Posterior cingulate gyrus (tissue), 11 donors: ENCODE data around the gene SLC35F6.
A peak's percentile ranks its signal among the peaks of the same experiment; 100 is the strongest.

Experiments
- DNase-seq, 10 donors: peaks; one replicate each; pipeline versions ENCODE4 v3.0.0 to v3.0.0-alpha.2; 2020 to 2021; ENCODE audit warnings: mixed read lengths in 3 of 10
- intact Hi-C: fragments of 100-400 bp; cut with DNase I; formaldehyde crosslinking; loops from one replicate; pipeline ENCODE4 v1.15.1; 2023

SLC35F6 gene, protein sequence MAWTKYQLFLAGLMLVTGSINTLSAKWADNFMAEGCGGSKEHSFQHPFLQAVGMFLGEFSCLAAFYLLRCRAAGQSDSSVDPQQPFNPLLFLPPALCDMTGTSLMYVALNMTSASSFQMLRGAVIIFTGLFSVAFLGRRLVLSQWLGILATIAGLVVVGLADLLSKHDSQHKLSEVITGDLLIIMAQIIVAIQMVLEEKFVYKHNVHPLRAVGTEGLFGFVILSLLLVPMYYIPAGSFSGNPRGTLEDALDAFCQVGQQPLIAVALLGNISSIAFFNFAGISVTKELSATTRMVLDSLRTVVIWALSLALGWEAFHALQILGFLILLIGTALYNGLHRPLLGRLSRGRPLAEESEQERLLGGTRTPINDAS

GRCh38 chr2:26764078-26764887 is at the start of gene SLC35F6:
TSS of gene SLC35F6 (plus strand) at chr2:26764284. CDS start at chr2:26764350, 66 bp downstream.
- peak; percentile 72 to 98 (median 84) for DNase-seq
- intact Hi-C loops, result loop anchor here (10.0 kb wide), 1 partner anchor 181 kb away; no protein-coding TSS in a partner anchor

DNA sequence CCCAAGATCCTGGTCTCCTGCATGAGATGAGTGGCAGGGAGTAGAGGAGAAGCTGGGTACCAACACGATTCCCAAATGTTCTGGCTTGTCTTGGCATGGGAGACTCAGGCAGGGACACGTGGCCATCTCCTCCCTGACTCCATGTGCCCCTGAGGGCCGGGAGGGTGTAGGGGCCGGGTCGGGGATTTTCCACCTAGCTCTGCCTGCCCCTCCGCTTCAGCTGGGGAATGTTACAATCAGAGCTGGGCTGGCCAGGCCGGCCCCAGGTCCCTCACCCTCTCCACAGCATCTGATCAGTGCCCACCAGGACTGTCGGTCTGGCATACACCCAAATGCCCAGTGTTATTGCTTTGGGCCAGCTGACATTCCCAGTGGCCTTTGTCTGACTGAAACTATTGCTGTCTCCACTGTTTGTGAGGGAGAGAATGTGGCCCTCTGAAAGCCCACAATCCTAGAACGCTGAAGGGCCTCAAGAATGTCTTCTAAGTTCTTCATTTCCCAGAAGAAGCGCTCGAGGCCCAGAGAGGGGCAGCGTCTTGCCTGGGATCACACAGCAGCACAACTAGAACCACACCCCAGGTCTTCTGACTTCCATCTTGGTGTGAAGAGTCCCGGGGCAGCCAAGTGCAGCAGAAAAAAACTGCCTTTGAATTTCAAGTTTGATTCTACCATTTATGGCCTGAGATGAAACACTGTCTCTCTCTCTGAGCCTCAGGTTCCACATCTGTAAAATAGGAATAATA is 48.4 kb upstream of the SLC35F6 start:
- peak in 1 of 10 donors; percentile 15 for DNase-seq
- intact Hi-C loops, result no loop called here

GRCh38 chr2:26716340-26716739 is 47.7 kb upstream of the SLC35F6 start:
- DNase-seq, result no peak
- intact Hi-C loops, result no loop called here

DNA sequence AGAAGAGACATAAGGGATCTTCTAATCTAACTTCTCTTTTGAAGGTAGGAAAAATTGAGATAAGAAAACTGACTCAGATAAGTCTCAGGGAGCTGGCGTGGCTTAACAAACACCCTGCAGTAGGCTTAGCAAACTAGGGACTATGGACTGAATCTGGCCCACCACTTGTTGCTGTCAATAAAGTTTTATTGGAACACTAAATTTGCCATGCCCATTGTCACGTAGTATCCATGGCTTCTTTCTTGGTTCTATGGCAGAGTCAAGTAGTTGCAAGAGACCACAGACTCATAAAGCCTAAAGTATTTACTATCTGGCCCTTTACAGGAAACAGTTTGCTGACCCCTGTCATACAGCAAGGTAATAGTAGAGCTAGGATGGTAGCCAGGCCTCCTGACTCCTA is 47.3 kb upstream of the SLC35F6 start:
- intact Hi-C loops, result no loop called here
- DNase-seq, result no peak

DNA sequence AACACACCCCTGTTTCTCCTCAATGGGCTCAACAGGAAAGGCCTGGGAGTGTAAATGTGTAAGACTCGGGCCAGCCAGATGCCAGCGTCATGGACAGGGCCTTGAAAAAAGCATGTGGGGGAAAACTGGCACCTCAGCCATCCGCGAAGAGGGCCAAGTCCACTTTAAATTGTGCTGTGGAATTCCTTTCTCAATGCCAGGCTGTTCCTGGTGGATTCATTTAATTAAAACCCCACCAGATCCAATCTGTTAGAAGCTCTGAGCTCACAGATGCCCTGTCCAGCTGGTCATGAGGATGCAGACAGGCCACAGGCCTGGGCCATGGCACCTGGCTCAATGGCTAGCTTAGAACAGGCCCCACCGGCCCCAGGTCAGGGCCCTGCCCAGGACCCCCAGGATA is 46.7 kb upstream of the SLC35F6 start:
- DNase-seq, result peak in 2 of 10 donors; percentile 24 to 40
- intact Hi-C loops, result no loop called here

DNA sequence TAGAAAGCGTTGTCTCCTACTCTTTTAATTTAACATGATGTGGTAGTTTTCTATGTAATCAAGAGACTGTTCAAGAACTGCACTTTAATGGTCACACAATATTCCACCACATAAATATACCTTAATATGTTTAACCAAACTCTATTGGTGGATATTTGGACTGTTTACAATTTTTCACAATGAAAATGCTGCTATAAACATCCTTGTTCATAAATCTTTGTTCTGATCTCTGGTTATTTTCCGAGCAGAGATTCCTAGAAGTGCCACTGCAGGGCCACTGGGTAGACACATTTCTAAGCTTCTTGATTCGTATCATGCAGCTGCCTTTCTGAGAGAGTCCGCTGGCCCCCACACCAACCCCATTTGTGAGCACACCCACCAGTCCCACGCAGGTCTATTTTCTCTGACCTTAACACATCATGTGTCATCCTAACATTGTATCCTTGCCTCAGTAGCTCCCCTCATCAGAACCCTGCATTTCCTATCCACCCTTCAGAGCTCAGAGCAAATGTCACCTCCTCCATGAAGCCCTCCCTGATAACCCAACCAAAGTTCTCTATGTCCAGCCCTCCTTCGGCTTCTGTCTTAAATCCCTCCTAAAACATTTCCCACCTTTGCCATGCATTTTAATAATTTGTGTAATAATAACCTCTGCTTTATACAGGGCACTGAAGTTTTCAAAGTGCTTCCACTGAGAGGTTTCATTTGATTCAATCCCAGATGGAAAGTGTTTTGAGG is 45.0 kb upstream of the SLC35F6 start:
- intact Hi-C loops, result no loop called here
- peak in 1 of 10 donors; percentile 28 for DNase-seq

- DNase-seq, result peak in 2 of 10 donors; percentile 52 to 67
- intact Hi-C loops, result no loop called here
These were observed 43.6 kb upstream of the SLC35F6 start for GRCh38 chr2:26720322-26721114.

DNA sequence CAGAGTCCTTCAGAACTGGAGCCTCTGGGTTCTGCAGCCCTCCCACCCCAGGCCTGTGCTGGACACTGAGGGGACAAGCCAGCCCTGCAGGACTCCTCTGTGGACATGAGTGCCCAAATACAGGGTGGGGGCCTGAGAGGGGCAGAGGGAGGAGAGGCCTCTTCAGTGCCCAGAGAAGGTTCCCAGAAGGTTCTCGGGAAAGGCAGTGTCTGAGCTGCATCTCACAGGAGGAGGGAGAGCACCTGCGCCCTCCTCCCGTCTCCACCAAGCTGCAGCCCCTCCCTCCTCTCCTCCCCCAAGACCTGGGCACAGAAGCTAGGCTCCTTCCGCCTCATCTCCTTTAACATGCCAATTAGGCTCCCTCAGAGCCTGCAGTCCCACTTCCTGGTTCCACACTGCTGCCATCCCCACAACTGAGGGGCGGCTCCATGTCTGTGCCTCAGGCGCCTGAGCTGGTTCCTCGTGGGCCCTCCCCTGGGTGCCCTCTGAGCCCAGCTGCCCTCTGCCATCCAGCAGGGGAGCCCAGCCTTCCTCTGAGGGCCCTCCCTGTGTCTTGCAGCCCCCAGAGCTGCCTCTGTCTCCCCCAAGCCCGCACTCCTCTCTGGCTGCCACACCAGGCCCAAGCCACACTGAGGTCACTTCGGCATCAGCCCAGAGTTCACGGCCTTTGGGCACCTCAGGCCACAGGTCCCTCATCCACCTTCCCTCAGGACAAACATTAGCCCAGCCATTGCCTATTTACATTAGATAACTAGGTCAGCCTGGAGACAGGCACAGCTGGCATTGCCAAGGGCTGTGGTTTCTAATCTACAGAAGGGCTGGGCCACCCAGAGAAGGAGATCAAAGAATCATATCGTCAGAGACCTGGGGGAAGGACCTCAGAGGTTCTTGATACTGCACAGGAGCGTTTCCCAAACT is 42.7 kb upstream of the SLC35F6 start:
- intact Hi-C loops, result no loop called here
- DNase-seq, result peak in 2 of 10 donors; percentile 55 to 67

GRCh38 chr2:26722328-26722727 is 41.8 kb upstream of the SLC35F6 start:
- intact Hi-C loops, result no loop called here

DNA sequence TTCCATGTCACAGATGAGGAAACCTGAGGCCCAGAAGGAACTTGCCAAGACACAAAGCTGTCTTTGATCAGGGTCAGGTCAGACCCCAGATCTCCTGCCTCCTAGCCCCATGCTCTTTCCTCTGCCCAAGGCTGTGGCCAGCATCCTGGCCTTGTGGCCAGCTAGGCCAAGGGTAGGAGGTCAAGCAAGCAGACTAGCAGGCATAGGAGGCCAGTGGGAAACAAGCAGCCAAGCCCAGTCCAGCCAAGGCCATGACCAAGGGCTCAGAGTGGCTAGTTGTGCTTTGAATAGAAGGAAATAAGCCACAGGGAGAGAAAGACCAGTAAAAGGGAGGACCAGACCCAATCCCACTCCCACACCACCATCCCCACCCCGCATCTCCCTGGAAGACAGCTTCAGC is 41.2 kb upstream of the SLC35F6 start:
- intact Hi-C loops, result no loop called here
- DNase-seq, result peak in 2 of 10 donors; percentile 40 to 47

More at GRCh38 chr2:26722328-26722727, 41.8 kb upstream of the SLC35F6 start:
- DNase-seq, result no peak

- intact Hi-C loops, result no loop called here
- peak in 1 of 10 donors; percentile 33 for DNase-seq
These were observed 40.6 kb upstream of the SLC35F6 start for GRCh38 chr2:26723475-26723874.

- intact Hi-C loops, result no loop called here
- DNase-seq, result peak in 2 of 10 donors; percentile 59 to 67
These were observed 39.9 kb upstream of the SLC35F6 start for GRCh38 chr2:26723991-26724750.

DNA sequence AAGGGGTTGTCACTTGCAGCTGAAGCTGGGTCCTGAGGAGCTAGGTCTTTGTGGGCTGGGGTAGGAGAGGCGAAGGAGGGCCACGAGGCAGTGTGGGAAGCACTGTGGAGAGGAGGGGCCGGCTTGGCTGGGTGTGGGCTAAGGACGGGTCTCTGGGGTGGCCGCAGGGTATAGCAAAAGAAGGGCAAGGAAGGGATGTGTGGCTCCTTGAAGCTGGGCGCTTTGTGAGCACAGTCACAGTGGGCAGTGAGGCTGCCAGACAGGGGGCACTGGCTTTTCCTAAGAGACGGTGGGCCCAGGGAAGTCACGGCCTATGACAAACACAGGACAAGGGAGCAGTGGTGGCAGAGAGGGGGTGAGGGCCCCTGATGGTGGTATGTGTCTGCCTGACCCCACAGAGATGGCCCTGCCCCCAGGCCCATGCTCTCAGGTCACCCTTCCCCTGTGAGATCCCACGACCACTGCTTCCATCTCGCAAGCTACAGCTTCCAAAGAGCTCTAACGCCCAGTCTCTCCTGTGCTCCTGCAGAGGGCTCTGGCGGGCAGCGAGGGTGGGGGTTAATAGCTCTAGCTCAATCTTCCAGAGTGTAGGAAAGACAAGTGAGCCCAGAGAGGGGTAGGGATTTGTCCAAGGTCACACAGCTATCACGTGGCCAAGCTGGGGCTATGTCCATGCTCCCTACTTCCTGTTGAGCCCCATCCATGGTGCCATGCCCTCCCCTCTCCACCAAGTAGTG is 39.1 kb upstream of the SLC35F6 start:
- peak in 1 of 10 donors; percentile 54 for DNase-seq
- intact Hi-C loops, result no loop called here

GRCh38 chr2:26725521-26725820 is 38.6 kb upstream of the SLC35F6 start:
- intact Hi-C loops, result no loop called here
- DNase-seq, result peak in 1 of 10 donors; percentile 61

DNA sequence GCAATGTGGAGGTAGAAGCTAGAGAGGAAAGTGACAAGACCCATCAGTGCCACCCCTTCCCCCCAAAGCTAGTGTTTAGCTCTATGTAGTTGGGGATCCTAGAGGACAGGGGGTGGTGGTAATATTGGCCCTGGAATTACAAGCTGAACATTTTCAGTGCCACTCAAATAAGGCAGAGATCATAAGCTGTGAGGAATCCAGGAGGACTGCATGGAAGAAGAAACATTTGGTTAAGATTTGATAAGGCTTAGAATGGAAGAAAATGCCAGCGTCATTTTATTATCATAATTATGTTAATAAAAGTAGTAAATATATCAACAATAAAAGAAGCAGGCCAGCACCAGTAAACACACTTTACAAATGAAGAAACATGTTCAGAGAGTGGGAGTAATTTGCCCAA is 37.9 kb upstream of the SLC35F6 start:
- intact Hi-C loops, result no loop called here
- DNase-seq, result no peak

GRCh38 chr2:26727641-26728561 is 36.2 kb upstream of the SLC35F6 start:
- DNase-seq, result peak in 2 of 10 donors; percentile 68 to 72
- intact Hi-C loops, result no loop called here
